HG02852 (cell line): Measurements from ENCODE around the gene BICD1.
A peak's percentile ranks its signal among the peaks of the same experiment; 100 is the strongest.
"Not testable (repeated sequence)": the region's sequence is repeated elsewhere in the genome, so short reads cannot be mapped to it uniquely, and the experiment has no call there.

Experiments used
- ATAC-seq: cut with Tn5 transposase; IDR thresholded peaks from one replicate; pipeline ENCODE4 v1.9.1; 2021; ENCODE audit warnings: mild to moderate bottlenecking, moderate library complexity; ENCODE audit not compliant: unreplicated experiment

Gene BICD1

DNA sequence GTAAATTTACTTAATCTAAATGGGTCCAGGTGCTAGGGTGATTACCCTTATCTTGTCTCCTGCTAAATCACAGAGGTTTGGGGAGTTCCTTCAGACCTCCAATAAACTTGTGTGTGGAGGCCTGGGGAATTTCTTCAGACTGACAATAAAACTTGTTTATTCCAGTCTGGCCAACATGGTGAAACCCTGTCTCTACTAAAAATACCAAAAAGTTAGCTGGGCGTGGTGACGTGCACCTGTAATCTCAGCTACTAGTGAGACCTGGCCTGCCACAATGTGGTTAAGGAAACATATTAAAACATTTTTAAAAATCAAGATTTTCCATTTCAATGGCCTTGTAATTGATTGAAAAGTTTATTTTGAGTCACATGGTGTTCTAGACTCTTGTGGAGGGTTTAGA is 165.8 kb downstream of the BICD1 start:
- peak; percentile 41 for ATAC-seq

DNA sequence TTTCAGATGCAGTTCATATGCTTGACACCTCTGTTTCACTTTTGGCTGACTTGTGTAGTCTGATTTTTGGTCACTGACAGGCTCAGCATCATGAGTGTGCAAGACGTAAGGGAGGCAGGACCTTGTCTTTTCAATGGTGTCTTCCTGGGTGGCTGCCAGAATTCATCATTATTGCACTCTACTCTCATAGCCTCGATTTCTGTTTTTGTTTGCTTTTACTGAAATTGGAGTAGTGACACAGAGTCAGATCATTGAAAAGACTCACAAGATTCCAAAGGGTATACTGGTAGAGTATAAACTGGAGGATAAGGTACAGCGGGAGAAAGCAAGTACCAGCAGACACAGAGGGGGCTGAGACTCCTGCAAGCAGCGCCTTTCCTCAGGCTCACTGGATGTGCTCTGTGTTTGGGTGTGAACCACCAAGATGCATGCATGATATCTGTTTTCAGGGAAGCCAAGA is 166.4 kb downstream of the BICD1 start:
- peak; percentile 52 for ATAC-seq

DNA sequence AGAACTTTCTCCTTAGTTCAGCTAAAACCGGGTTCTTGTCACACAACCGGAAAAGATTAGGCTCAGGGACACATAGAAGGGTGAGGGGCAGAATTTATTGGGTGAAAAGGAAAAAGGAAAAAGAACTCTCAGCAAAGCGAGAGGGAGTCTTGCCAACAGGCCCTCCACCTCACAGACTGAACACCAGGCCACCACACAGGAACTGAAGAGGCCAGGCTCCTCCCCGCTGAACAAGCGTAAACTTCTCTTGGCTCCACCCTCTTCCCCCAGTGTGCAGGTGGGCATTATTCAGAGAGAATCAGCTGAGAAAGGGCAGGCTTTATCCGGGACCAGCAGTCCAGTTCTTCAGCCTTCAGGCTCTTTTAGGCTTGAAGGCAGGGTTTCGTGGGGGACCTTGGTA is 167.1 kb downstream of the BICD1 start:
- ATAC-seq = peak; percentile 63

DNA sequence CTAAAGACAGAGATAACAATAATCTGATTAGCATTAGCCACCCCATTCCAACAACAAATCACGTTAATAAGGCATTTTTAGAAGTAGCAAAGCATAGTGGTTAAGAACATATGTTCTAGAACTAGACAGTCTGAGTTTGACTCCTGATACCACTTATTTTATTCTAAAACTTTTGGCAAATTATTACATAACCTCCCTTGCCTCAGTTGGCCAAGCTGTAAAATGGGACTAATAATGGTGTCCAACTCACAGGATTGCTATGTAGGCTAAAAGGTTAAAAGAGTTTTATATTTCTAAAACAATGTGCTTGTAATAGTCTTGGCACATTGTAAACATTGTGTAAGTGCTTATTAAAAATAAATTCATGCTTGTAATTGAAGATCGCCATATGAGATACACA is 168.0 kb downstream of the BICD1 start:
- ATAC-seq = no peak

DNA sequence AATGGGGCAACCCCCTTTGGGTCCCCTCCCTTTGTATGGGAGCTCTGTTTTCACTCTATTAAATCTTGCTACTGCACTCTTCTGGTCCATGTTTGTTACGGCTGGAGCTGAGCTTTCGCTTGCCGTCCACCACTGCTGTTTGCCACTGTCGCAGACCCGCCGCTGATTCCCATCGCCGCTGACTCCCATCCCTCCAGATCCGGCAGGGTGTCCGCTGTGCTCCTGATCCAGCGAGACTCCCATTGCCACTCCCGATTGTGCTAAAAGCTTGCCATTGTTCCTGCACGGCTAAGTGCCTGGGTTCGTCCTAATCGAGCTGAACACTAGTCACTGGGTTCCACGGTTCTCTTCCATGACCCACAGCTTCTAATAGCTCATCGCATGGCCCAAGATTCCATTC is 168.9 kb downstream of the BICD1 start:
- not testable (repeated sequence) for ATAC-seq

DNA sequence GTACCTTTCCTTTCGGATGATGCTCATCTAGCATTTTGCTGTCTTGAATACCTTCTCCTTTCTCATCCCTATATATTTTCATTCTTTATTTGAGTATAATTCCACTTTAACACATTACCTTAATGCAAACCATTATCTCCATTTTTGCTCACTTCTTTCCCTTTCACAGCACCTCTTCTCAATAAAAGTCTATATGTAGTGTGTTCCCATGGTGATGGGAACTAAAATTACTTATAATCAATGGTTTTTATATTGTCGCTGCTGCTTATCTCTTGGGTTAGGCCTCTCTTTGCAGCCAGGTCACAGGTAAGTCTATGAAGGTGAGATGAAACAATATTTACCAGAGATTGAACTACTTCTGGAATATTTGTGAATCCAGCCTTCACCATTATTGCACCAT is 171.1 kb downstream of the BICD1 start:
- no peak for ATAC-seq

DNA sequence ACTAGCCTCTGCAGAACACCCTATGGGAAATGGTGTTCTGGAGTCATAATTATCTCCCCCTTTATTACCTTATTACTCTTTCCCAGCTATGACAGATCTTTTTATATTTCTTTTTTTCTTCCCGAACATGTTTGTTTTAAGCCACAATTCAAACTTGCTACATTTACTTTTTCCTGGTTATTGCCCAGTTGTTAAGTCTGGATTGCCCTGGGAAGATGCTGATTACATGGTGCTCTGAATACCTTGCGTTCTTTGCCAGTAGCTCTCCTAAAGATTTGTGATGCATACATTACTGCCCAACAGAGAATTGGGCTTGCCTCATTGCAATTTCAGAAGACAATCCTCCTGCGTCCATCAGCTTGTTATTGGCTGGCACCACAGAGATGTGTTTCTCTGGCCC is 174.5 kb downstream of the BICD1 start:
- ATAC-seq = no peak

DNA sequence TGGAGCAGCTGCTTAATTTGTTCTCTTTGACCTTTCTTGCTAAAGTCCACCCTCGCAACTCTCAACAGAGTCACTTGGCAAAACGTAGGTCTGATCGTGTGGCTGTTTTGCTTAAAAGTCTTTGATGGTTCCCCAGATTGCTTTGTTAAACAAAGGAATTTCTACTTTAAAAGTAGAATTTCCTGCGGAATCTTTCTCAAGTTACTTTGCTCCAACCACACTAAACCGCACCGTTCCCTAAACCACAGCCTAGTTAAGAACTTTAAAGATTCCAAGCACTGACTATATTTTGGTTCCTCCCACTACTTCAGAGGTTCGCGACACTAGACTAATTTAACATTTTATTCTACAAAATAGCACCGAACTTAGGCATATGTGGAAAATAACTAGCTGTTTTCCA is 177.9 kb downstream of the BICD1 start:
- no peak for ATAC-seq

DNA sequence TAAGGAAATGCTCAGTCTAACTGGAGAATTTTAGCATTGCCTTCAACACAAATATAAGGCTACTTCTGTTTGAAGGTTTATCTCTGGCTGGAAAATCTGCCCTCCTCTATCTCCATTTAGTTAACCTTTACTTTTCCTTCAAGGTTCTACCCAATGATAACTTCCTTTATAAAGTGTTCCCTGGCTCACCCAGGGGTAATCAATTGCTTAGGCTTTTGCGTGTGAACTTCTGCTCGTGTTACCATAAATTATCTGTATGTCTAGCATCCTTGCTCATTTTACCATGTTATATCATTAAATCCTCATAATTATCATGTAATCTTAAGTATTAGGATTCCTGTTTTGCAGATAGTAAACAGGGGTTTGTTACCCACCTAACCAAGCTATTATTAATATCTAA is 178.4 kb downstream of the BICD1 start:
- no peak for ATAC-seq

DNA sequence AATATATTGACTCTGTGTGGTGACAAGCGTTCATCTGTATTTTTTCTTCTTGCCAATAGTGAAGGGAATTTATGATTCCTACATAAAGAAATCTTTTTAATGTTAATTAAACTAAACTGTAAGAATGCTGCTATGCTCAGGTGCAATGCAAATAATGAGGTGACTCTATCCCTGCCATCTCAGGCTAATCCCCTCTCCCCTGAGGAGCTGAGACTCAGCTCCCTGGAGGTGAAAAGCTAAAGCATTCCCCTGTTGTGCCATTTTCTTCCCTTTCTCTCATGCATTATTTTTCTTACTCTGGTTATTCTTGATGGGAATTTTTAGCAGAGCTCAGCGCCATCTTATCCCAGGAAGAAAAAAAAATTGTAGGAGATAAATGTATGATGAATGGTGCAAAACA is 178.8 kb downstream of the BICD1 start:
- ATAC-seq = no peak

DNA sequence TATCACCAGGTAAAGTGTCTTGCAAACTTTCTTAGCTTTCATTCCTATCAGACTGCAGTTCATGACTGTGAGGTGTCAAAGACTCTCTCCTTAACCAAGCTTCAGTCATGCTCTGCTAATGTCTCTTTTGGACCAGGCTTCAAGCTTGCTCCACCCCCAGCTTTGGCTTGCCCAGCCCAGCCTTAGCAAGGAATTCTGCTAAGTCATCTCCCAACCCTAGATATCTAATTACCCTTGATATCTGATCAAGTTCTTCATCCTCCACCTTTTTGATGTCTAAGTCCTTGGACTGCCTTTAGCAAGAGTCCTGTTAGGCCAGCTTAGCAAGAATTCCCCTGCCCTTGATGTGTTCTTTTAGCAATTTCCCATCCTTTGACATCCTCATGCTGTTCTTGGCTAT is 183.8 kb downstream of the BICD1 start:
- ATAC-seq = no peak

DNA sequence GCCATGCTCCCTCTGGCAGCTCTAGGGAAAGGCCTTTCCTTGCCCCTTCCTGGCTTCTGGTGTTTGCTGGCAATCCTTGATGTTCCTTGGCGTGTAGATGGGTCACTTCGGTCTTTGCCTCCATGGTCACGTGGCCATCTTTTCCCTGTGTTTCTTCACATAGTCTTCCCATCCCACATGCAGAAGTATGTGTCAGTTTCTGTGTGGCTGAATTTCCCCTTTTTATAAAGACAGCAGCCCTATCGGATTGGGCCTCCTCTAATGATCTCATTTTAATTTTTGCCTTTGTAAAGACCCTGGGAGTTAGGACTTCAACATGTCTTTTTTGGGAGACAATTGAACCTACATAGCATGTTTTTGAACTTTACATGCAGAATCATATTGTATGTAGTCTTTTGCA is 185.5 kb downstream of the BICD1 start:
- ATAC-seq = no peak

DNA sequence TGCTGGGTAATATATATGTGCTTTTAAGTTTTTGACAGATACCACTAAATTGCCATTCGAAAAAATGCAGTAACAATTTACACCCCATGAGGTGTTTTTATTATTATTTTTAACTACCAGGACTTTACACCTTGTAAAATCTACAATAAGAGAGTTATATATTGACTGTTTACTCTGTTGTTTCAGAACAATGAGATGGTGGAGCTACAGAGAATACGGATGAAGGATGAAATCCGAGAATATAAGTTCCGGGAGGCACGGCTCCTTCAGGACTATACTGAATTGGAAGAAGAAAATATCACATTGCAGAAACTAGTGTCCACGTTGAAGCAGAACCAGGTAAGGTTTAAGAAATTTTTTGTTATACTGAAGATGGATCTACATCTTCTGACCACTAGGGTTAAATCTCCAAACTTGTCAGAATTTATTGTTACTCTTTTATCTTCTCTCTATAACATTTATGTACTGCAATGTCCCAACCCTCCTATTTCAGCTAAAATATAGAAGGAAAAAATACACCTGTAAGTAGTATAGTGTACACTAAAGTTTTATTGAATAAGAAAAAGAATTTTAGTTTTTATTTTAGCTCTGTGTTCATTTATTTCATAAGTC is 187.3 kb downstream of the BICD1 start:
- ATAC-seq = no peak

DNA sequence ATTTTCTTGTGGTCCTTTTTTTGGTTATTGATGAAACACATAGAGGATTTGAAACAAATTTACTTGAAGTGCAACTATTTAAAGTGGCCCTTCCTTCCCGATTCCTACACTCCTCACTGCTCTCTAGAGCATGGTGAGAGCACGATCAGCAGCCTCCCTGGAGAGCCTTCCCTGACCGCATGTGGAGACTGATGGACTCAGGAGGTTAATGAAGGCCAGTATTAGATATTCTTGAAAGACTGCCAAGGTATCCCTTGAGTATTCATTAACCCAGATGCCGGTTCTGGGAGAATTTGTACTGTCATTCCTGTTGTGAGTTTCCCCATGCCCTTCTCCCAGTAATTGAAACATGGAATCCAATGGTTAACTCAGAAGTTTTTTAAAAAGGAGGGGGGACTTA is 189.9 kb downstream of the BICD1 start:
- ATAC-seq = no peak

DNA sequence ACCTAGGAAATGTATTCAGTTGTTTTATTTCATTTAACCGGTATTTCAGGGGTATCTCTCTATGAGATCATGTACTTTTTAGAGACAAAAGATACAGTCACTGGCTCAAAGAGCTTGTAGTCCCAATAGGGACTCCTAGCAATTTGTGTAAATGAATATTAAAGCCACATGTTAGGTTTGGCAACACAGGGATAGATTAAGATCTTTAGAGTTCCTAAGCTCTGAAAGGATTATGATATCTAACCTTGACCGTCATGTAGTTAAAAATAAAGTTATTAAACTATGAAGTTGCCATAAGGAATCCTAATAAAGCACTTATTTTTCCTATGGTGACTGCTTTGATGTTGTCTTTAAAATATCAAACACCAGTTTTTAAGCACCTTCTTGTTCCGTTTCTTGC is 192.3 kb downstream of the BICD1 start:
- no peak for ATAC-seq

DNA sequence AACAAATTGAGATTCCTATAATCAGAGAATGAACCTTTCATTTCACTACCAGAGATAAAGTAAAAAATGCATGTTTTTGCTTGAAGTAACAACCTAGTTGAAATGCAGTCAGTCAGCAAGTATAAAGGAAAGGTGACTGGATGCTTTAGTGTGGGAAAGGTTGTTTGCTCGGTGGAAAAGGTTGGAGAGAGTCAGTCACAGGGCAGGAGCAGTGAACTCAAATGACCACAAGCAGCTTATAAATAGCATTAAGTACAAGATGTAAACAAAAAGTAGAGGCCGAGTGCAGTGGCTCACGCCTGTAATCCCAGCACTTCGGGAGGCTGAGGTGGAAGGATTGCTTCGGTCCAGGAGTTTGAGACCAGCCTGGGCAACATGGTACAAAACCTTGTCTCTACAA is 194.6 kb downstream of the BICD1 start:
- no peak for ATAC-seq

DNA sequence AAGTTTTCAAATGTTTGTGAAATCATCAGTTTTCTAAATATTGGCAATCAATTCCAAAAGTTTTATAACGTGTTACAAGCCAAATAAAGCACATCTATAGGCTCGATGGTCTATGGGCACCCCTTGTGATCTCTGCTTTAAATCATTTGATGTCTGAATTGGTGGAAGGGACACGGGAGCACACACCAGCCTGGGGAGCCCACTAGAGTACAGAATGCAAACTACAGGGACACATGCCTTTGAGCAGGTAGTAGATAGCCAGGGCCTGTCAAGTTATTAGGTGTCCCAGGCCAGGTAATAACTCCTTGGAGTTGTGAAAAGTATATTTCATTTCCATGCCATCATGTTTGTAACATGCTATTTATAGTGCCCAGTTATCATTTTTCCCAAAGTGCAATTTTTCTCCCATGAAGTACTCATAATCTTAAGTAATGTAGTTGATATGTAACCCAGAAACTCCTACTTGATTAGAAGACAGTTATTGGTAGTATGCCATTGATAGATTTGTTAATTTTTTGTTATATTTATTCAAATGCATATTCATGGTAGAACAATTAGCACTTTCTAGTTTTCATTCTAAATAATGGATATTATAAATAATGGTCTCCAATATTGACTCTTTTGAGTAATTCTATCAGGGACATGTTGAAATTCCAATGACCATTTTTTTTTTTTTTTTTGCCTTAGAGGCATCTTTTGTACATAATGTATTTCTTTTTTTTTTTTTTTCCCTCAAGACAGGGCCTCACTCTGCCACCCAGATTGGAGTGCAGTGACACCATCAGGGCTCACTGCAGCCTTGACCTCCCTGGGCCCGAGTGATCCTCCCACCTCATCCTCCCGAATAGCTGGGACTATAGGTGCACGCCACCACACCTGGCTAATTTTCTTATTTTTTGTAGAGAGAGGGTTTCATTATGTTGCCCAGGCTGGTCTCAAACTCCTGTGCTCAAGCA is 195.8 kb downstream of the BICD1 start:
- ATAC-seq = peak; percentile 92

DNA sequence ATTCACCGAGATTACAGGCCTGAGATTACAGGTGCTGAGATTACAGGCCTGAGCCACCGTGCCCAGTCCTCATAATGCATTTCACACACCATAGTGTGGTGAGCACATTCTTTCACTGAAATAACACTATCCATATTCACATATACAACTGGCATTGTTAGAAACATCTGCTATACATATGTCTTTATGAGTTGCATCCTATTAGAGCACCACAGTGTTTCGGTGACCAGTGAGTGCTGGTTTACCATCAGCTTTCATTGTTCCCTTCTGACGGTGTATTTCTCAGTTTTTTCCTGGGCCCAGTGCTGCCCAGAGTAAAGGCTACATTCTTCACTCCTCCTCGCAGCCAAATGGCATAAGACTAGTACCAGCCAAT is 196.5 kb downstream of the BICD1 start:
- no peak for ATAC-seq

DNA sequence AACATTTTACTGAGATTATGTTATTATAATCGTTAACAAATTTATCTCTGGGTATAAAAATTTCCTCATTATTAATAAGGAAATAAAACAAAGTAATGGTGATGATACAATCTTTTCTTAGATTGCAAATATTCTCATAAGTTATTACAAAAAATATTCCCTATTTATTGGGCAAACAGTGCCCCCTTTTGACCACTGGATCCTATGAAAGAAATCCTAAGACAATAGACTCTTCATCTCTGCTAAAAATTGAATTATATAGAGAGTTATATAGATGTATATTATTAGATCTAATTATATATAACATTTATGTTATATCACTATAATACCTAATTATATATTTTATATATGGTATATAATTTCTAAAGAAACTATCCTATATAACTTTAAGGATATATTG is 198.5 kb downstream of the BICD1 start:
- ATAC-seq = no peak

DNA sequence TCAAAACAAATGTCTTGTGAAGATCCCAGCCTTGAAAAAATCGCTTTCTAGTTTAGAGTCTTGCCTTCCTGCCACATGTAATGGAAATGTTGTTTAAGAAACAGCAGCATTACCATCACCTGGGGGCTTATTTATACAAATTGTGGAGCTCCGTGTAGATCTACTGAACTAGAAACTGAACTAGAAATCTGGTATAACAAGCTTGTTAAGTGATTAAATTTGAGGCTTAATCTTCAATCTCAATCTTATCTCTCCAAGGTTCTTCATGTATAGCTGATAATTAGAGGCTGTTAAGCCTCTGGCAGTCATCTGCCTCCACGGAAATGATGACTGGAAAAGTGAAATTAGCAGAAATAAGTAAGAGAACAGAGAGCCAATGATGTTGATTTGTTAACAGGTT is 200.7 kb downstream of the BICD1 start:
- no peak for ATAC-seq

DNA sequence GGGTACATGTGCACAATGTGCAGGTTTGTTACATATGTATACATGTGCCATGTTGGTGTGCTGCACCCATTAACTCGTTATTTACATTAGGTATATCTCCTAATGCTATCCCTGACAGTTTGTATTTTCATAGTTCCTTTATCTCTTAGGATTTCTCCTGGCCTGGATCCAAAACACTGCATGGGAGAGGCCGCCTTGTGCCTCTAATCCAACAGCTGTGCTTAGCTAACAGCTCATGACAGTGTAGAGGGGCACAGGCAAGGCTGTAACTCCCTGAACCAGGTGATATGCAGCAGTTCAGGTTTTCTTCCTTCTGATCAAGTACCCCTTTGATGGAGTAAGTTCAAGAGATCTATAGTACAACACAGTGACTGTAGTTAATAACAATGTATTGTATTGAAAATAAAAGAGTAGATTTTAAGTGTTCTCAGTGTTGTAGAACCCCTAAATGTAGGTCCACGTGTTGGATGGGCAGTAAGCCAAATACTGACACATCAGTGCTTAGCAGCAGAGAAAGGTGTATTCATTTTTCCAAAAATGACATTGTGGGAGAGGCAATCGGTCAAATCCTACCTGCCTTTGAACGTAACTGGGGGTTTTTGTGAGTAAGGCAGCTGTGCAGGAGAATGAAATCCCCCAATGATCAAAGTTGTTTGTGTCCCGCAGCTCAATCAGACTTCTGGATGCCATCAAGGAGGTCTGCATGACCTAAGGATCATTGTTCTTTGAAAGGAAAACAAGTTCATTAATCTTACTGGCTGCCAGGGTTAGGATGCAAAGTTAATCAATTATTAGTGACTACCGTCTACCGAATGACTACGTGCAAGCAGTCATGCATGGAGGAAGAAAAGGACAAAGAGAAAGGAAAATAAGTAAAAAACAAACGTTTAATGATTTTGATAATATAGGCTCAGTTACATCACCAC is 203.4 kb downstream of the BICD1 start:
- ATAC-seq = no peak
